HG03439 (cell line): Measurements from ENCODE around the gene TAS2R40.
"Not testable (repeated sequence)": the region's sequence is repeated elsewhere in the genome, so short reads cannot be mapped to it uniquely, and the experiment has no call there.

ENCODE experiments used
- ATAC-seq: cut with Tn5 transposase; IDR thresholded peaks from one replicate; pipeline ENCODE4 v1.9.1; 2021; ENCODE audit warnings: mild to moderate bottlenecking, moderate library complexity; ENCODE audit not compliant: unreplicated experiment

TAS2R40 gene

GRCh38 chr7:143248761-143249354, 27.0 kb downstream of the TAS2R40 start:
- no peak for ATAC-seq

- ATAC-seq, result no peak
Observed at GRCh38 chr7:143250199-143250598, 28.4 kb downstream of the TAS2R40 start.

GRCh38 chr7:143250822-143251221, 29.0 kb downstream of the TAS2R40 start:
- ATAC-seq, result no peak

- no peak for ATAC-seq
Observed at GRCh38 chr7:143252006-143252405, 30.2 kb downstream of the TAS2R40 start.

- ATAC-seq, result no peak
Observed at GRCh38 chr7:143255564-143255963, 33.7 kb downstream of the TAS2R40 start.

- no peak for ATAC-seq
Observed at GRCh38 chr7:143256325-143256724, 34.5 kb downstream of the TAS2R40 start.

GRCh38 chr7:143256932-143257331, 35.1 kb downstream of the TAS2R40 start:
- ATAC-seq, result peak; percentile 69

GRCh38 chr7:143257501-143257900, 35.7 kb downstream of the TAS2R40 start:
- ATAC-seq, result no peak

- peak; percentile 58 for ATAC-seq
Observed at GRCh38 chr7:143258831-143259230, 37.0 kb downstream of the TAS2R40 start.

GRCh38 chr7:143259765-143260164, 37.9 kb downstream of the TAS2R40 start:
- ATAC-seq, result no peak

GRCh38 chr7:143261901-143262300, 40.1 kb downstream of the TAS2R40 start:
- ATAC-seq, result no peak

GRCh38 chr7:143263266-143264195, 41.7 kb downstream of the TAS2R40 start, which contains the start of gene GSTK1:
Gene GSTK1, plus strand, starts transcription at chr7:143263441. Its CDS starts 73 bp downstream, at chr7:143263514.
- ATAC-seq, result peak; percentile 95

- not testable (repeated sequence) for ATAC-seq
Observed at GRCh38 chr7:143264196-143264568, 42.3 kb downstream of the TAS2R40 start.

- no peak for ATAC-seq
Observed at GRCh38 chr7:143265017-143265693, 43.3 kb downstream of the TAS2R40 start.

- ATAC-seq, result no peak
Observed at GRCh38 chr7:143269251-143269650, 47.4 kb downstream of the TAS2R40 start.

- ATAC-seq, result no peak
Observed at GRCh38 chr7:143271240-143271639, 49.4 kb downstream of the TAS2R40 start.
